PFSK-1 (cell line): ENCODE data around the gene COL4A2.

ENCODE experiments used
- FOXP2 ChIP-seq: optimal IDR thresholded peaks from 2 replicates; pipeline ENCODE3; 2011; ENCODE audit warnings: borderline replicate concordance, control low read depth, inconsistent platforms; ENCODE audit not compliant: insufficient read depth; ENCODE audit errors: extremely low read length, extremely low read depth
- POLR2AphosphoS5 ChIP-seq: IDR thresholded peaks from 2 replicates; pipeline ENCODE4 v1.6.1; 2012; ENCODE audit warnings: low read depth, mild to moderate bottlenecking, control low read depth, low read length, moderate library complexity
- REST ChIP-seq, 2 experiments: IDR thresholded peaks; 2 replicates each; pipeline versions ENCODE4 v1.6.1 to v1.8.0; 2011 to 2012; ENCODE audit warnings: low read depth in 2 of 2, low read length in 2 of 2, control low read depth in 1 of 2, inconsistent platforms in 1 of 2, mild to moderate bottlenecking in 1 of 2, moderate library complexity in 1 of 2; ENCODE audit not compliant: insufficient read depth in 1 of 2
- SIN3A ChIP-seq: IDR thresholded peaks from 2 replicates; pipeline ENCODE4 v1.6.1; 2012; ENCODE audit warnings: mild to moderate bottlenecking, low read length, moderate library complexity, borderline replicate concordance; ENCODE audit not compliant: insufficient read depth
- TAF1 ChIP-seq: IDR thresholded peaks from 2 replicates; pipeline ENCODE4 v1.6.1; 2012; ENCODE audit warnings: low read length, control low read depth, borderline replicate concordance; ENCODE audit not compliant: insufficient read depth

COL4A2 gene

DNA sequence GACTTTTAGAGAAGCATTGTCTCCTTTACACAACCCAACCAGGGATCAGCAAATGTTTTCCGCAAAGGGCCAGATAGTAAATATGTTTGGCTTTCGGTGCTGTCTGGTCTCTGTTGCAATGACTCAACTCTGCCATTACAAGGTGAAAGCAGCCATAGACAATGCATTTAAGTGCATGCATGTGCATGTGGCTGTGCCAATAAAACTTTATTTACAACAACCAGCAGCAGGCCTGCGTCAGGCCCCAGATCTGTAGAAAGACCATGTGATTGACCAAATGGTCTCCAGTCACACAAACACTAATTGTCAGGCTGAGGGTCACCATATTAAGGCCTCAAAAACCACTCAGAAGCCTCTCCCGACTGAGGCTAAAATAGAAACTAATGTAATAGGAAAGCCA is 246.3 kb downstream of the COL4A2 start:
- TF ChIP-seq TAF1 (no peak), SIN3A (no peak), POLR2AphosphoS5 (no peak), FOXP2 (no peak), REST (IDR thresholded peaks at IDR 0.05; ENCODE audit: insufficient read depth in 1 of 2, low read depth in 2 of 2, low read length in 2 of 2) (no peak)

GRCh38 chr13:110554227-110554836 is 247.2 kb downstream of the COL4A2 start:
- TF ChIP-seq REST (IDR thresholded peaks at IDR 0.05; ENCODE audit: insufficient read depth in 1 of 2, low read depth in 2 of 2, low read length in 2 of 2): no peak
- no peak for TF ChIP-seq TAF1
- TF ChIP-seq FOXP2: no peak
- TF ChIP-seq SIN3A: no peak
- TF ChIP-seq POLR2AphosphoS5: no peak

GRCh38 chr13:110554946-110555345 is 247.9 kb downstream of the COL4A2 start:
- TF ChIP-seq POLR2AphosphoS5: no peak
- TF ChIP-seq SIN3A: no peak
- no peak for TF ChIP-seq FOXP2
- no peak for TF ChIP-seq TAF1
- TF ChIP-seq REST (IDR thresholded peaks at IDR 0.05; ENCODE audit: insufficient read depth in 1 of 2, low read depth in 2 of 2, low read length in 2 of 2): no peak

GRCh38 chr13:110555601-110556223 is 248.6 kb downstream of the COL4A2 start:
- TF ChIP-seq FOXP2: no peak

GRCh38 chr13:110556224-110556606 is 249.1 kb downstream of the COL4A2 start:
- TF ChIP-seq REST (IDR thresholded peaks at IDR 0.05; ENCODE audit: insufficient read depth in 1 of 2, low read depth in 2 of 2, low read length in 2 of 2) (no peak), FOXP2 (no peak), SIN3A (no peak)
